ENCODE data around the gene HOXC12. TPM values are rescaled to one million over a fixed set of nuclear protein-coding genes. Genes with fewer than 3 reads are reported as not detected.
A peak's percentile ranks its signal among the peaks of the same experiment; 100 is the strongest.

Gene HOXC12
- total RNA-seq, 1 donor from 2014 or later = not detected

- peaks cover 100% of the 10 kb centered on the region for H3K27me3 ChIP-seq (ENCODE audit: low read depth)
- no peak for DNase-seq
- peak overlapping the region; percentile 66 for H3K4me3 ChIP-seq
- peaks cover 30% of the 10 kb centered on the region for H3K4me1 ChIP-seq
- intact Hi-C loops (cut with micrococcal nuclease) = no loop called here
- no peaks in the 10 kb centered on the region for H3K36me3 ChIP-seq
- H3K9me3 ChIP-seq (replicated peaks) = no peaks in the 10 kb centered on the region
- H3K27ac ChIP-seq (replicated peaks) = no peak overlapping the region
- TF ChIP-seq CTCF (IDR thresholded peaks at IDR 0.05; ENCODE audit: borderline replicate concordance) = no peak
Observed at GRCh38 chr12:53994009-53994263, 39.2 kb downstream of the HOXC12 start.

GRCh38 chr12:53994264-53995001 is 39.7 kb downstream of the HOXC12 start:
- H3K27ac ChIP-seq (replicated peaks) = no peak overlapping the region
- no peaks in the 10 kb centered on the region for H3K9me3 ChIP-seq (replicated peaks)
- no peak for DNase-seq
- TF ChIP-seq CTCF (IDR thresholded peaks at IDR 0.05; ENCODE audit: borderline replicate concordance) = no peak
- no peaks in the 10 kb centered on the region for H3K36me3 ChIP-seq
- peaks cover 100% of the 10 kb centered on the region for H3K27me3 ChIP-seq (ENCODE audit: low read depth)
- intact Hi-C loops (cut with micrococcal nuclease) = no loop called here
- peak overlapping the region; percentile 66 for H3K4me3 ChIP-seq
- peaks cover 25% of the 10 kb centered on the region for H3K4me1 ChIP-seq

GRCh38 chr12:53995002-53995377 is 40.3 kb downstream of the HOXC12 start:
- DNase-seq = no peak
- intact Hi-C loops (cut with micrococcal nuclease) = no loop called here

GRCh38 chr12:53995378-53996239 is 40.9 kb downstream of the HOXC12 start:
- peaks cover 35% of the 10 kb centered on the region for H3K4me1 ChIP-seq
- TF ChIP-seq CTCF (IDR thresholded peaks at IDR 0.05; ENCODE audit: borderline replicate concordance) = no peak
- H3K27me3 ChIP-seq (ENCODE audit: low read depth) = peaks cover 100% of the 10 kb centered on the region
- peak overlapping the region; percentile 66 for H3K4me3 ChIP-seq
- H3K27ac ChIP-seq (replicated peaks) = no peak overlapping the region
- DNase-seq = no peak
- H3K9me3 ChIP-seq (replicated peaks) = no peaks in the 10 kb centered on the region
- H3K36me3 ChIP-seq = no peaks in the 10 kb centered on the region
- intact Hi-C loops (cut with micrococcal nuclease) = no loop called here

More at GRCh38 chr12:53995002-53995377, 40.3 kb downstream of the HOXC12 start:
- Histone ChIP-seq H3K36me3 (no peaks in the 10 kb centered on the region), H3K27ac (replicated peaks) (no peak overlapping the region), H3K4me1 (peaks cover 29% of the 10 kb centered on the region), H3K9me3 (replicated peaks) (no peaks in the 10 kb centered on the region), H3K4me3 (peak overlapping the region; percentile 66), H3K27me3 (ENCODE audit: low read depth) (peaks cover 100% of the 10 kb centered on the region)
- TF ChIP-seq CTCF (IDR thresholded peaks at IDR 0.05; ENCODE audit: borderline replicate concordance) = no peak

- no peak for DNase-seq
- intact Hi-C loops (cut with micrococcal nuclease) = no loop called here
- peaks cover 38% of the 10 kb centered on the region for H3K4me1 ChIP-seq
Observed at GRCh38 chr12:53996240-53997203, 41.8 kb downstream of the HOXC12 start.

More at GRCh38 chr12:53996240-53997203, 41.8 kb downstream of the HOXC12 start:
- H3K27me3 ChIP-seq (ENCODE audit: low read depth) = peaks cover 100% of the 10 kb centered on the region
- peak overlapping the region; percentile 66 for H3K4me3 ChIP-seq
- no peak overlapping the region for H3K27ac ChIP-seq (replicated peaks)
- no peak for TF ChIP-seq CTCF (IDR thresholded peaks at IDR 0.05; ENCODE audit: borderline replicate concordance)
- H3K9me3 ChIP-seq (replicated peaks) = no peaks in the 10 kb centered on the region
- no peaks in the 10 kb centered on the region for H3K36me3 ChIP-seq

Measured in left ventricle myocardium inferior (tissue), 1 donor.